NCI-H128 (cell line): Measurements from ENCODE around the gene ARFGAP1.
"Not testable (repeated sequence)": the region's sequence is repeated elsewhere in the genome, so short reads cannot be mapped to it uniquely, and the experiment has no call there.

Experiments used
- DNase-seq: peaks from one replicate; lab custom pipeline; 2025; ENCODE audit not compliant: unreplicated experiment; lab: John Stamatoyannopoulos, UW

Gene ARFGAP1

DNA sequence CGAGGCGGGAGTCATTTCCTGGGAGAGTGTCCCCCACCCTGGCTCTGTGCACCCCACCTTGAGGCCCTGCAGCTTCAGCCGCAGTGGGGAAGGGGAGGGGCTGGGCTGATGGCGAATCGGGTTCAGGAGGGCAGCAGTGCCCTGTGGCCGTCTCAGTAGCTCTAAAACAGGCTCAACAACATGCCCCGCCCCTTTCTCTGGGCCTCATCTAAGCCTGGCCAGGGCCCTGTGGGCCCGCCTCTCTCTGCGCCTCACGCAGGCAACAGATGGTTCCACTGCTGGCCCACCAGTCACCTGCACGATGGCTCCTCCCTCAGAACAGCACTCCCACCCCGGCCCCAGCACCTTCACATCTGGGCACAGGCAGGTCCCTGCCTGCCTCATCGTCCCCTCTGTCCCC lies 58.3 kb downstream of the ARFGAP1 start:
- no peak for DNase-seq

DNA sequence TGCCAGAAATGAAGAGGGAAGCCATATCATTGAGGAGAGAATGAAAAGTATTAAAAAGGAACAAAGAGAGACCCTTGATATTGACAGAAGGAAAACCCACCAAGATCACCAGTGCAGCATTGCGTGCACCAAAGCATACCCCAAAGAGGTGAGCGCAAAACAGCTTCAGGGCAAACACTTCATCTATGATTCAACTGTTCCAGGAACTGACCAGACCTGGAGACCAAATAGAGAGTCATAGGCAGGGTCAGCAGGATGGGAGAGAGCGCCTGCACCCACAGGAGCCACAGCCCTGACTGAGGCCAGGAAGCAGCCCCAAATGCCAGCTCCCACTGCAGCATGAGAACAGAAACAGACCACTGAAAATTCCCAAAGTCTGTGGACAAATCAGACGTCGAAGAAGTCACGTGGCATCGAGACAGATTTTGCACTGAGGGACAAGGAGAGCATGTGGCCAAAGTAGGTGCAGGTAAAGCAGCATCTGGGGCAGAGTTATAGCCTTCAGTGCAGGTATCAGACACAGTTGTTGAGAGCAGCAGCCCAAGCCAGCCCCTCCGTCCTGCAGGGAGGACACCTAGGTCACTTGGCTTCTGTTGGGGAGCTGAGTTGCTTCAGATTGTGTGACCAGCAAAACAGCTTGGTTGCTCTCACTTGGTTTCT lies 59.3 kb downstream of the ARFGAP1 start:
- no peak for DNase-seq

DNA sequence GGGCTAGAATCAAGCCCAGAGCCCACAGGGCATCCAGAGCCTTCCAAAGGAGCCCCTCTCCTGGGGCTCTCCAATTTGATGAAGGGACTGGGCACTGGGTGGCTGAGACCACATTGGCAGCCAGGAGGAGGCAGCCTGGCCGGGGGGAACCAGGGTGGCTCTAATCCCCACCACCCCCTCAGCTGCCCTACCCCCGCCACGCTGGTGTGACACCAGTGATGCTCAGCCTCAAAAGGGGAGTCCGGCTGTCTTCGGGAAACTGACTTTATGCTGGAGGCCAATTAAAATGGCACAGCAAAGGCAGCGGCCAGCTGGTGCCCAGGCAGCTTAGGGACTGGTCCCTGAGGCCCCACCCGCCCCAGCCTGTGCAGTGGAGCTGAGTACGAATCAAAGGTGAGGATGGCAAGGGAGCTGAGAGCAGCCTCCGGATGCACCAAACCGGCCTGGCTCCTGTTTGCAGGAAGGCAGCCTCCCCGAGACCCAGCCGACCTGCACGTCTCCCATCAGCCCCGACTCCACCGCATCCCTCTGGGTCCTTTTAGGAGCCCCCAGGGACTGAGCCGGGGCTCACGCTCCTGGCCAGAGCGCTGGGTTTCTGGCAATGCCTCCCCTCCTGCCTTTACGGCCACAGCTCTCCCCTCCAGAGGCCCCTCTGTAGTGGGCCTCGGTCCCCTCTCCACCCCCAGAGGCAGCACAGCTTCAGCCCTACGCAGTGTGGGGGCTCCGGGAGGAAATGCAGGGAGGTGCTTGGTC lies 60.1 kb downstream of the ARFGAP1 start:
- DNase-seq, result no peak

DNA sequence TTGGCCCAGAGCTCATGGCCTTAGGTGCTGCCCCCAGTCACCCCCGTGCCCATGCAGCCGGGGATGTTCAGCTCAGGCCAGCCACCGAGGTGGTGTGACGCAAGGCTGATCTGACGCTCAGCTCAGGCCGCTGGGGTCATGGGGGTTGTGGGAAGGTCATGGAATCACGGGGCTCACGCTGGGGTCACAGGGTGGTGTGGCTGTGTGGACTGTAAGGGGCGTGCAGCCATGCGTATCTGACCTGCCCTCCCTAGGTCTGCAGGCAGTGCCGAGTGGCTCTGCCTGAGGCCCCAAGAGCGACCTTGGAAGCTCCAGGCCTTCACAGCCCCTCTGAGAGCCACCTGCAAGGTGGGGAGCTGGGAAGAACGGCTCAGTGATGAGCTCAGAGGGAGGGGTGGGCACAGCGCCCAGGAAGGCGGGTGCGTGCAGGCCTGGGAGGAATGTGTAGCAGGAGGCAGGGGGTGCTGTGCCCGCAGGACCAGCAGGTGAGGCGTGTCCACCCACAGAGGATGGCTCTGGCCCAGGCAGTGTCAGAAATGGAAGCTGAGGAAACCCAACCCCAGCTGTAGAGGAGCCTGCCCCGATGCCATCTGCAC lies 60.7 kb downstream of the ARFGAP1 start:
- no peak for DNase-seq

DNA sequence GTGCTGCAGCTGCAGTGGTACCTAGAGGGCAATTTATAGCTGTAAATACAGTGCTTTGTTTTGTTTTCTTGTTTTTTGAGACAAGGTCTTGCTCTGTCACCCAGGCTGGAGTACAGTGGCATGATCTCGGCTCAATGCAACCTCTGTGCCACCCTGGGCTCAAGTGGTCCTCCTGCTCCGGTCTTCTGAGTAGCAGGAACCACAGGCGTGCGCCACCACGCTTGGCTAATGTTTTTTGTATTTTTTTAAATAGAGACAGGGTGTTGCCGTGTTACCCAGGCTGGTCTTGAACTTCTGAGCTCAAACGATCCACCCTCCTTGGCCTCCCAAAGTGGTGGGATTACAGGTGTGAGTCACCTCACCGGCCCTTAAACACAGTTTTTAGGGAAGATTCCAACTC lies 61.7 kb downstream of the ARFGAP1 start:
- no peak for DNase-seq

DNA sequence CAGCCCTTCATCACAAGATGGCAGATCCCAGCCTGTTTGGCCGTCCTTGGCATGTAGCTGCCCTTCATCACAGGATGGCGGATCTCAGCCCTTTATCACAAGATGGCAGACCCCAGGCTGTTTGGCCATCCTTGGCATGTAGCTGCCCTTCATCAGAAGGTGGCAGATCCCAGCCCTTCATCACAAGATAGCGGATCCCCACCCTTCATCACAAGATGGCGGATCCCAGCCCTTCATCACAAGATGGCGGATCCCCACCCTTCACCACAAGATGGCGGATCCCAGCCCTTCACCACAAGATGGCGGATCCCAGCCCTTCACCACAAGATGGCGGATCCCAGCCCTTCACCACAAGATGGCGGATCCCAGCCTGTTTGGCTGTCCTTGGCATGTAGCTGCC lies 62.4 kb downstream of the ARFGAP1 start:
- DNase-seq, result not testable (repeated sequence)

DNA sequence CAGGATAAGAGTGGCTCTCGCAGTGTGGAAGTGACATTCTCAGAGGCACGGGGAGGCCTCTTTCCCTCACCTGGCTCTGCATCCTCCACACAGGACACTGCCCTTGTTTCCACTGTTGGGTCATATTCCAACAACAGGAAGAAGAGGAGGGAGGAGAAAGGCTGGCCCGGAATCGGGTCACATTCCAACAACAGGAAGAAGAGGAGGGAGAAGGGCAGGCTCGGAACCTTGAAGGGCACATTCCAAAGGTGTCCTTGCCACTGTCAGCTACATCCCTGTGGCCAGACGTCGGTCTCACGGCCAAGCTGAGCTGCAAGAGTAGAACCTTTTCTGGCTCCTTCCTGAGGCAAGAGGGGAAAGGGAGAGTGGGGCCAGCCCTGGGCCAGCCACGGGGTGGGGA lies 63.1 kb downstream of the ARFGAP1 start:
- no peak for DNase-seq

DNA sequence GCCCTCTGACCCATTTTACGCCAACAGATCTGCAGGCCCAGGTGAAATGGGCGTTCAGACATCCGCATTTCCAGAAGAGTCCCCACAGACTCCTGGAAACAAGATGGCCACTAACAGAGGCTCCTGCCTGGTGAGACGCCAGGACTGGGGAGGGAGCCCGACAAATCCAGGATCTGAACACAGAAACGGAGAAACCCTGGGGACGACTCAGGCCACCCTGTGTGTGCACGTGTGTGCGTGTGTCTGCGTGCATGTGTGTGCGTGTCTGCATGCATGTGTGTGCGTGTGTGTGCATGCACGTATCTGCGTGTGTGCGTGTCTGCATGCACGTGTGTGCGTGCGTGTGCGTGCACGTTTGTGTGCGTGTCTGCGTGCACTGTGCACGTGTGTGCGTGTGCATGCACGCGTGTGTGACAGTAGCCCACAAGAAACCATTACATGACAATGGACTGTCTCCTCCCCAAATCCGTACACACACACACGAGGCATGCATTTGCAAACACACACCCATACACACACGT lies 63.7 kb downstream of the ARFGAP1 start:
- no peak for DNase-seq

DNA sequence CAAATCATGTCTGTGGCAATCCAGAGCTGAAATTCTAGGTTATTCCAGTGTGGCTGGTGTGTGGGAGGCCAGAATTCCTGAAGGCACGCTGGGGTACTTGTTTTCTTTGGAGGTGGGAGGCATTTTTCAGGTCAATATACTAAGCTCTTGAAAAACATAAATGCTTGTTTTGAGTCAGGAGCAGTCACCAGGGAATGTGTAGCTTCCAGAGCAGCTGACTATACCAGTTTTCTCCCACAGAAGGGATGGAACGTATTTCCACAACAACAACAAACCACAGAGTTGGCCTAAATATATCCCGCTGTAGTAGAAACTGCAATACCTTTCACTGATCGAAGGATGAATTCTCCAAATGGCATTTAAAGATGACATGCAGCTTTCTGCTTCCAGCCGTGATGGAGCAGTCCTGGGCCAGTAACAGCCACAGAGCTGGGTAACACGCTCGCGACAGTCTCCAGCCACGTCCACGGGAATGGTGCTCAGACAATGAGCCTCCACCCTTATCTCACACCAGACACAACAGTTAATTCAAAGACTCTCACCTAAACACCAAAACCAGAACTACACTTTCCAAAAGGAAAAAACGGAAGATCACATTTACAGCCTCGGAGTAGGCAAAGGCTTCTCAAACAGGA lies 65.3 kb downstream of the ARFGAP1 start:
- DNase-seq, result no peak
